ENCODE measurements around the gene CDK15.

Gene CDK15

GRCh38 chr2:201913201-201913600 lies 106.9 kb downstream of the CDK15 start:
- DNase-seq, result no peak

DNA sequence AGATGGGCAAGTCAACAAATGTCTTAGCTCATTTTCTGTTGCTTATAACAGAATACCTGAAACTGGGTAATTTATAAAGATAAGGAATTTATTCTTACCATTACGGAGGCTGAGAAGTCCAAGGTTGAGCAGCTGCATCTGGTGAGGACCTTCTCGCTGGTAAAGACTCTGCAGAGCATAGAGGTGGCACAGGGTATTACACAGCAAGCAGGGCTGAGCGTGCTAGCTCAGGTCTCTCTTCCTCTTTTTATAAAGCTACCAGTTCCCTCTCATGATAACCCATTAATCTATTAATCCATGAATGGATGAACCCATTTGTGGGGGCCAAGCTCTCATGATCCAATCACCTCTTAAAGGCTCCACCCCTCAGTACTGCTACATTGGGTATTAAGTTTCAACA lies 109.1 kb downstream of the CDK15 start:
- no peak for DNase-seq

GRCh38 chr2:201916565-201916964 lies 110.2 kb downstream of the CDK15 start:
- no peak for DNase-seq

DNA sequence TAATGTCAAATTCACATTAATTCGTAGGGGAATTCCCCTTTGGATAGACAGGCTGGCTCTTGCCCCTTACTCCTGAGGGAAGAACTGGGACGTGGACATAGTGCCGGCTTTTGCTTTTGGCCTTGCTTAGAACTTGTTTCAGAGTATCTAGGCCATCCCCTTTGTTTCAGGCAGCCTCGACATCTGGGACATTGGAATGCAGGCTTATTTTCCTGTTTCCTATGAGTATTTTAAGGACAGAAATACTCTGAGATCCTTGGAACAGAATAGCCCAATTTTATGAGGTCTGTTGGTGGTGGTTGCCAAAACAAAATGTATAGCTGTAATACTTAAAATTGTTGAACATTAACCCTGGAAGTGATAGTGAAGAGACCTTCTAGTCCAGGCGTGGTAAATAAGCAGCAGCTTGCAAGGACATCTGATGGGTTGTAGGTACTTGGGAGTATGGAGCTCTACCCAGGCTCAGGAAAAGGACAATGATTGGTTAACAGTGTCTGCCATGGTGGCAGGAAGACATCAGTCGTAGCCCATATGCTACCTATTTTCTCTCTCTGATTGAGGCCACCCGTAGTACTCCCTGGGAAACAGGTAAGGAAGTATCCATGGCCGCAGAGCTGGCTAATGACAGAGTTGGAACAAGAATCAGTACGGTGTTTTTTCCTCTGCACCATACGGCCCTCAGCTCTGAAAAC lies 112.4 kb downstream of the CDK15 start:
- DNase-seq, result no peak

GRCh38 chr2:201919308-201919634 lies 112.9 kb downstream of the CDK15 start:
- no peak for DNase-seq

GRCh38 chr2:201923436-201924328 lies 117.3 kb downstream of the CDK15 start:
- DNase-seq, result no peak

- no peak for DNase-seq
Observed at GRCh38 chr2:201924453-201924852, 118.1 kb downstream of the CDK15 start.

- DNase-seq, result no peak
Observed at GRCh38 chr2:201925056-201925455, 118.7 kb downstream of the CDK15 start.

- DNase-seq, result no peak
Observed at GRCh38 chr2:201926067-201926466, 119.7 kb downstream of the CDK15 start.

DNA sequence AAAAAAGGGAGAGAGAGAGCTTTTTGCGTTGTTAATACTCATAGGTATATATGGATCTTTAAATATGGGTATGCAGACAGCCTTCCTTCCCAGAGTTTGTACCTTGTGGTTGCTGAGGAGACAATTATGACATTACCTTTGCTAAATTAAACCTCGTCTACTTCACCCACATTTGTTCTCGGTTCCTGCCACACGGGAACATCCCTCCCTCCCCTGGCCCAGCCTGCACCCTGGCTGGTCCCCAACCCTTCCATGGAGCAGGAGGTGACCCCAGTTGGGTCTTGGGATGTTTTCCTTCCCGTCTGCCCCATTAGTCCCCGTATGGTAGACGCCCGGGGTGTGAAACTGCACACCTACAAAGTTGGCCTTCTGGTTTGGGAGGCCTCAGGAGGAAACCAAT lies 122.0 kb downstream of the CDK15 start:
- DNase-seq, result no peak

DNA sequence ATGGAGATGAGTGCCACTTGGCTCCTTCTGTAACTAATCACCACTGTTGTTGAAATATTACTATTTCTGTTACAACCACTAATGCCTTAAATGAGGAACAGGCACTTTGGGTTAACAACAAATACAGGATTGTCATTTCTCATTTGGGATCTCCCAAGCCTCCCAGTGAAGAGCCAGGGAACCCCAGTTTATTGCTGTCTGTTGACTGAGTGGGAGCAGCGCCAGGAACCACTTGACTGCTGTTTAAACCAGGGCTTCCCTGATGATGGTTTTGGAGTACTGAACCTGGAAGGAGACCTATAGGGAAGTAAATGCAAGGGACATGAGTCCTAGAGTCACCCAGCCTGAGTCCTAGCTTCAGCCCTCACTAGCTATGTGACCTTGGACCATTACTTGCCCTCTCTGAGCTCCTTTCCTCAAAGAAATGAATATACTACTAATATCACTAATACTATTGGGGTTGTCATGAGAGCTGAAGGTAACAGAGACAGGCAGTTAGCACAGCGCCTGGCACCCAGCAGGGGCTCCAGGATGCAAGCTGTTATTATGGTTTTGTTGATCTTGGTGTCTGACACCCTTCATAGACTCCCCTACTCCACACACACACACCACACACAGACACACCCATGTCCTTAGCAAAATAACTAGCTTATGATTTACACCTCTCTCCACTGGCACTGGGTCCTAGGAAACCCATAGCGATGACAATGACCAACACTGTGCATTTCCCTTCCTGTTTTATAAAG lies 123.1 kb downstream of the CDK15 start:
- DNase-seq, result no peak

DNA sequence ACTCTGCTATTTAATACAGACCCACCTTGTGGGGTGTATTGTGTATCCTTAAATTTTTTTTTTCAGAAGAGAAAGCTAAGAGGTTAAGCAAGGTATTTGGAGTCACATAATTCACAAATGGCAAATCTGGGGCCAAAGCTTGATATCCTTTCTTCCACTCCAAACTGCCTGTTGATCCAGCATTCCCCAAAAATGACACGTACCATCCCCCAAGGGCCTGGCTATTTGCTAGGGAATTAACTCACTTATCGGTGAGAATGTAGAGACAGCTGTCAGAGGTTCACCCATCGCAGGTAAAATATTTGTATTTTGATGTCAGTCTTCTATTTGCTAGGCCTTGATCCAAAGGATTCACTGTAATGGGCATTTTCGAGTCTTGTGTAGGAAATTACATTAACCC lies 123.7 kb downstream of the CDK15 start:
- DNase-seq, result no peak

- no peak for DNase-seq
Observed at GRCh38 chr2:201930831-201931230, 124.5 kb downstream of the CDK15 start.

DNA sequence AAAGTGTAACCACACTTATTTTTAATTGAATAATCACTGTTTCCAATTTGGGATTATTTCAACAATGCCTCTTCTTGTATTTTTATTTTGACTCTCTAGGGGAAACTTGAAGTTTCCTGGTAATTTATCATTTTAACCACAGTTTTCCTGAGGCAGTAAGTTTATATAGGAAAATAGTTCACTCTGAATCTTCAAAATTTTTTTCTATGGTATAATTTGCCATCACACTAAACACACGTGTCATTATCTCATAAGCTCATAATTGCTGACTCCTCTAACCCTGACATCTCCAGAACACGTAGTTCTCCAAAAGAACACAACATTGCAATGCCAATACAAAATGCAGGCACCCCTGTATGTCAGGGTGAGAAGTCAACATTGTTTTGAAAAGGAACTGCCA lies 125.1 kb downstream of the CDK15 start:
- no peak for DNase-seq

DNA sequence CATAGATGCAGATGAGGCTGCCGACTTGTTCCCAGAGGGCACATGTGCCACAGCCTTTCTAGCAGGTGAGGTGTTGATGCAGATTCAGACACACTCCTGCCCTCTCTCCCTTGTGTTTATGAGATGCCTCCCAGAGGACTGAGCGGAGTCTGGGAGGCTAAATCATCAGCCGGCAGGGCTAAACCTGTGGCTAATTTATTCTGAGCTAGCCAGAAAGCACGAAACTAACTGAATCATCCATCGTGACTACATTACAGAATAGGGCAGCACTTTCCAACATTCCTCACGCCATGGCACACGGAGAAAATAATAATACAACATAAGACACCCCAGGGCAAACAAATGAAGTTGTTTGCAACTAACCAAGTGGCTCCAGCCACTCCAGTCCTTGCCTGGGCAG lies 125.6 kb downstream of the CDK15 start:
- no peak for DNase-seq

GRCh38 chr2:201932511-201932910 lies 126.2 kb downstream of the CDK15 start:
- DNase-seq, result no peak

DNA sequence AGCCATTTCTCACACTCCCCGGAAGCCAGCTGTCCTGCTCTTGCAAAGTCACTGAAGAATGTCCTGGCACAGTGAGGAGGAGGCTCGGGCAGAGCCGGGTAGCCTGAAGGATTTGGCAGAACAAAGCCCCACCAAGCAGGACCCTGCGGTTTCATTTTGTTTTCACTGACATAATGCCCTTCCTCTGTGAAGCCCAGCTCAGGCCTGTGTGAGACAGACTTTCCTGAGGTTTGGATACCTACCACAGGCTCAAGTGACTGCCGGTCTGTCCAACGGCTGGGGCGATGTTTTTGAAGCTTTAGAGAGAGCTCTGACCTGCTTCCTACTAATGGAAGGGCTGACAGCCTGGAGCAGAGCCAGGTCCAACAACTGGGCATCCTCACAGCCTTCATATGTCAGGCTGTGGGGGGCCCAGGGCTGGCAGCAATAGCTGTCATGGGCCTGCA lies 127.5 kb downstream of the CDK15 start:
- no peak for DNase-seq

DNA sequence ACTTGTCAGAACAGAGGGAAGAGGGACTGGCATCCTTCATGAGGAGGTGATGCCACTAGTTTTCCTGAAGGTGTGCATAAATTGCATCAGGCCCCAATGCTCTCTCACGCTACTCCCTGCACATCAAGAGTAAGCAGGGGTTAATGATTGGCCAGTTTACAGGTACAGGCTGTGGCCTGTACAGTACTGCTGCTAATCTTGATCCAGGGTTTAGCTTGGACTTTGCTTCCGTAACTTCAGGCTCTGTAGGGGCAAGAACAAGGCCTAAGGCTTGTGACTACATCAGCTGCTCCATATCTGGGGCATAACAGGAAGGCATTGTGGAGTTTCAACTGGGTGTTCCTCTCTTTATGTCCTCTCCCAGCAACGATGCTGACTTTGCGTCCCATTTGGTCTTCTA lies 130.5 kb downstream of the CDK15 start:
- DNase-seq, result no peak

GRCh38 chr2:201937343-201937742 lies 131.0 kb downstream of the CDK15 start:
- no peak for DNase-seq

DNA sequence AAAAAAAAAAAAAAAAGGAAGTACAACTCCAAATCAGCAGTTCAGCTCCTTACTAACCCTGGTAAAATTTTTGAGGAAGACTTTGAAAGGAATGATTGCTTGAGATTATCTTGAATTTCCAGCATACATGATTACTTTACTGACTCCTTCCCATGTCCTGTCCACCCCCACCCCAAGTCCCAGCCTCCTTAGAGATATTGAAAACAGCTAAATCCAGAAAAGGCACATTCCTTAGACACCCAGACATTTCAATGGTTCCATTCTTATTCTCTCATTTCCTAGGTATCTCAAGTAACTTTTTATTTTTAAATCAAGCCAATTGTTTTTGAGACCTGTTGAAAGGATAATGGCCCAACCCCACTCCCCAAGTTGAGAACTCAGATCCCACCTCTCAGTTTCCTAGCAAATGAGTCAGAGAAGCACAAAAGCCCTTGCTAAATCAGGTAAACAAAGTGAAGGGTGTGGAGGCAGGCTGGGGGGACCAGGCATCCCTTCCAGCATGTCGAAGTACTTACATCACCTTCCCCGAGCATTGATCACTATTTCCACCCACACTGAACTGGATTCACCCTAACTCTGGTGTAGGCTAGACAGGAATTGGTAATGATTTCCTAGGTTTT lies 131.9 kb downstream of the CDK15 start:
- no peak for DNase-seq

GRCh38 chr2:201938781-201939180 lies 132.4 kb downstream of the CDK15 start:
- no peak for DNase-seq

- DNase-seq, result no peak
Observed at GRCh38 chr2:201939453-201939941, 133.2 kb downstream of the CDK15 start.

- no peak for DNase-seq
Observed at GRCh38 chr2:201942531-201942930, 136.2 kb downstream of the CDK15 start.

Data from effector CD4-positive, alpha-beta T cell (primary cell).